ENCODE measurements around the gene RASD2.
"Not testable (repeated sequence)": the region's sequence is repeated elsewhere in the genome, so short reads cannot be mapped to it uniquely, and the experiment has no call there.

Gene RASD2

GRCh38 chr22:35540595-35541253 is at the start of gene RASD2:
TSS of gene RASD2 (plus strand) at chr22:35540831. CDS start at chr22:35546810, 5,979 bp downstream.
- peak in 10 of 51 donors; percentile 12 to 74 (median 56) for DNase-seq

GRCh38 chr22:35491061-35491907 is 49.3 kb upstream of the RASD2 start:
- not testable (repeated sequence) for DNase-seq

GRCh38 chr22:35491908-35492380 is 48.7 kb upstream of the RASD2 start:
- DNase-seq: no peak

GRCh38 chr22:35493074-35493473 is 47.6 kb upstream of the RASD2 start:
- DNase-seq: no peak

GRCh38 chr22:35495711-35496110 is 44.9 kb upstream of the RASD2 start:
- DNase-seq: not testable (repeated sequence)

- no peak for DNase-seq
These were observed 43.8 kb upstream of the RASD2 start for GRCh38 chr22:35496768-35497312.

GRCh38 chr22:35498026-35498800 is 42.4 kb upstream of the RASD2 start:
- DNase-seq: no peak

- no peak for DNase-seq
These were observed 37.8 kb upstream of the RASD2 start for GRCh38 chr22:35502836-35503235.

GRCh38 chr22:35505399-35506258 is 35.0 kb upstream of the RASD2 start:
- no peak for DNase-seq

- DNase-seq: peak in 1 of 51 donors; percentile 7
These were observed 34.4 kb upstream of the RASD2 start for GRCh38 chr22:35506259-35506570.

GRCh38 chr22:35507851-35508250 is 32.8 kb upstream of the RASD2 start:
- DNase-seq: not testable (repeated sequence)

- no peak for DNase-seq
These were observed 31.2 kb upstream of the RASD2 start for GRCh38 chr22:35509451-35509850.

GRCh38 chr22:35509960-35510359 is 30.7 kb upstream of the RASD2 start:
- no peak for DNase-seq

GRCh38 chr22:35510481-35510934 is 30.1 kb upstream of the RASD2 start:
- DNase-seq: no peak

- DNase-seq: no peak
These were observed 29.7 kb upstream of the RASD2 start for GRCh38 chr22:35510951-35511350.

- peak in 1 of 51 donors; percentile 19 for DNase-seq
These were observed 26.3 kb upstream of the RASD2 start for GRCh38 chr22:35514366-35514765.

GRCh38 chr22:35515952-35516351 is 24.7 kb upstream of the RASD2 start:
- not testable (repeated sequence) for DNase-seq

GRCh38 chr22:35516723-35517122 is 23.9 kb upstream of the RASD2 start:
- DNase-seq: no peak

- no peak for DNase-seq
These were observed 23.4 kb upstream of the RASD2 start for GRCh38 chr22:35517207-35517606.

GRCh38 chr22:35517769-35518530 is 22.7 kb upstream of the RASD2 start:
- DNase-seq: no peak

Measured in hypothalamus (tissue), 51 donors.